ENCODE measurements around the gene DACH1. TPM values are rescaled to one million over a fixed set of nuclear protein-coding genes. Genes with fewer than 3 reads are reported as not detected.

DACH1 gene
- total and polyA plus RNA-seq, 2 donors (not counting 3 experiments of a cell fraction or from before 2014, with no cell fraction given): 8.6 to 28.3 TPM

DNA sequence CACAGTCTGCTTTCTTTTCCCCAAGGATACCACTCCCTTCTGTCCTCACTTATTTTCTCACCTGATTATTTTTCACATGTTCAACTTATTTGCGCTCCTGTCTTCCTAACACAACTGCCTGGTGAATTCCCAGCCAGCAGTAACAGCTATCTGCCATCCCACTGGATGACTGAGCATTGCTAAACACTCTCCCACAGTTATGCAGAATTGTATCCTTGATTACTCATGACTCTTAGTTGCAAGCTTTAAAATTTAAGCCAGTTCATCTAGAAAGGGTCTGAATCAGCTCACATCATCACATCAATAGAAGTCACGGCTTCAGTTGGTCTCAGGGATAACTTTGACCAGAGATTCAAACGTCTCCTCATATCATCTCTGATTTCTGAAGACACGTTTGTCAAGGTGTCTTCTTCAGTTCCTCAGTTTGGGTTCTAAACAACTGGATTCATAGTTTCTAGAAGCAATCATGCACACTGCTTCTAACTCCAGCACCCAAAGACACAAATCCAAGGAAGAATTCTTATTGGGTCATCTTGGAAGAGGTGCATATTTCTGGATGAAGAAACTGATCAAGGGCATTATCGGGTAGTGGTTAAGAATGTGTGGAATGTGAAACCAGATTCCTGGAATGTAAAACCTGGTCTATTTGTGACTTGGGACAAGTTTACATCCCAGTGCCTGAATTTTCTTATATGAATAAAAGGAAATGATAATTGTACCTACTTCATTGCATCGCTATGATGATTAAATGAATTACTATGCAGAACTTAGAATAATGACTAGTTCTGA is 13.9 kb upstream of the DACH1 start:
- dilution Hi-C loops (cut with MboI; ENCODE audit: extremely low pct_ligation_motif_present, low sequenced_read_pairs): no loop called here

More for the DNA sequence above, 13.9 kb upstream of the DACH1 start:
- Histone ChIP-seq H3K79me2 (ENCODE audit: control insufficient read depth, insufficient read depth, low read length) (no peaks in the 10 kb centered on the region), H3K27me3 (ENCODE audit: control insufficient read depth in 2 of 2, insufficient read depth in 2 of 2, low read length in 2 of 2) (no peaks in the 10 kb centered on the region), H3K4me3 (replicated peaks in 1 of 3; ENCODE audit: insufficient read depth in 1 of 3, low read depth in 1 of 3, low read length in 3 of 3) (no peak overlapping the region), H2AFZ (ENCODE audit: low read depth, low read length) (no peak overlapping the region), H3K9me1 (replicated peaks; ENCODE audit: control insufficient read depth, extremely low read depth, insufficient read depth, low read length) (peaks cover 3% of the 10 kb centered on the region), H4K20me1 (replicated peaks; ENCODE audit: control insufficient read depth, extremely low read depth, insufficient read depth, low read length) (no peaks in the 10 kb centered on the region), H3K9ac (replicated peaks; ENCODE audit: extremely low read depth, insufficient read depth, low read length) (no peak overlapping the region), H3K9me3 (replicated peaks; ENCODE audit: control insufficient read depth, insufficient read depth, low read length) (no peaks in the 10 kb centered on the region), H3K4me2 (ENCODE audit: insufficient read depth, low read length) (no peak overlapping the region), H3K4me1 (ENCODE audit: control insufficient read depth, extremely low read depth, insufficient read depth, low read length) (no peaks in the 10 kb centered on the region), H3K36me3 (ENCODE audit: control insufficient read depth in 2 of 2, extremely low read depth in 1 of 2, insufficient read depth in 2 of 2, low read length in 2 of 2) (no peaks in the 10 kb centered on the region), H3K27ac (ENCODE audit: insufficient read depth, low read depth, low read length) (no peak overlapping the region)
- ChIA-PET CTCF (interaction anchor here (4.1 to 6.5 kb wide), 3 partner anchors 559 to 921 kb away, joined by 42 to 76 read pairs (median 71); no protein-coding TSS in a partner anchor), POLR2A (no interaction called here)
- DNase-seq (ENCODE audit: low read depth, low spot score) (no peak), FAIRE-seq (no peak)
- intact Hi-C loops (cut with micrococcal nuclease): no loop called here
- no TSS peak for BruUV-seq (replicated peaks)
- TF ChIP-seq GATA2 (IDR thresholded peaks at IDR 0.05; ENCODE audit: insufficient read depth, insufficient read length, low read depth, low read length) (no peak), FOS (IDR thresholded peaks at IDR 0.05; ENCODE audit: borderline replicate concordance, insufficient read depth, low read length) (no peak), MAX (IDR thresholded peaks at IDR 0.05; ENCODE audit: insufficient read depth, insufficient read length) (no peak), EZH2 (IDR thresholded peaks at IDR 0.05; ENCODE audit: borderline replicate concordance, low read depth, low read length, severe bottlenecking) (no peak), JUN (IDR thresholded peaks at IDR 0.05; ENCODE audit: borderline replicate concordance, insufficient read depth, insufficient read length, low read depth) (no peak), POLR2AphosphoS5 (IDR thresholded peaks at IDR 0.05; ENCODE audit: insufficient read depth, low read depth, low read length) (no peak), CTCF (IDR thresholded peaks at IDR 0.05; ENCODE audit: extremely low read depth in 1 of 2, insufficient read depth in 1 of 2, low read depth in 1 of 2, low read length in 2 of 2) (no peak), POLR2A (IDR thresholded peaks at IDR 0.05; ENCODE audit: low read depth, low read length) (no peak), MYC (IDR thresholded peaks at IDR 0.05; ENCODE audit: low read depth, low read length) (no peak)

All from endothelial cell of umbilical vein (primary cell).